ENCODE measurements around the gene NUDC. TPM values are rescaled to one million over a fixed set of nuclear protein-coding genes. Genes with fewer than 3 reads are reported as not detected.

Gene NUDC
- total and polyA plus RNA-seq, 2 of the 13 experiments (the other 11 are each of a cell fraction or from before 2014, with no cell fraction given): 34.7 to 104 TPM

DNA sequence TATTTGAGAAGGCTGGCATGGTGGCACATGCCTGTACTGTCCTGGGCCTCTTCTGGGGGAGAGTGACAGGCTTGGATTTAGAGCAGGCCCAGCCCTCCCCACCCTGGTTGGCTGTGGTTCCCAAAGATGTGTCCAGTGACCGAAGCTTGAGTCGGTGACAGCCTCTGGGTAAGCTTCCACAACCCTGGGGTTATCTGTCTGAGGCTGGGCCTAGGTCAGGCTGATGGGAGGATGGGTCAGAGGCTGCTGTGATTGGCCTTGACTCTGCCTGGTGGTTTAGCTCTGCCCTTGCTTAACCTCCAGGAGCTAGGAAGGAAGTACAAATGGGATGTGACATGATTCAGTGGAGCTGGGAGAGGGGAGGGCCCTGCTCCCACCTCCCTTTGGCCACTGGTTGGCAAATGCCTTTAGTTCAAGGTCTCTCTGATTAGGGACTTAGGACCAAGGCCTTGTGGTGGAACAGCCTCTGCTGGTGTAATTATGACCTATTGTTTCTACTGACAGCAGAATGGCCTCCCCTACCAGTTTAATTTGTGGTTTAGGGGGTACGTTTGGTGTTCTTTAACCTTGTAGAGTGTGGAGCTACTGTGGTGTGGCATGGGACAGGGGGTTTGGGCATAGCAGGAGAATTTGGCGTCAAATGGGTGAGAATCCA is 16.6 kb downstream of the NUDC start (continued):
- TF ChIP-seq, protein P1, sequence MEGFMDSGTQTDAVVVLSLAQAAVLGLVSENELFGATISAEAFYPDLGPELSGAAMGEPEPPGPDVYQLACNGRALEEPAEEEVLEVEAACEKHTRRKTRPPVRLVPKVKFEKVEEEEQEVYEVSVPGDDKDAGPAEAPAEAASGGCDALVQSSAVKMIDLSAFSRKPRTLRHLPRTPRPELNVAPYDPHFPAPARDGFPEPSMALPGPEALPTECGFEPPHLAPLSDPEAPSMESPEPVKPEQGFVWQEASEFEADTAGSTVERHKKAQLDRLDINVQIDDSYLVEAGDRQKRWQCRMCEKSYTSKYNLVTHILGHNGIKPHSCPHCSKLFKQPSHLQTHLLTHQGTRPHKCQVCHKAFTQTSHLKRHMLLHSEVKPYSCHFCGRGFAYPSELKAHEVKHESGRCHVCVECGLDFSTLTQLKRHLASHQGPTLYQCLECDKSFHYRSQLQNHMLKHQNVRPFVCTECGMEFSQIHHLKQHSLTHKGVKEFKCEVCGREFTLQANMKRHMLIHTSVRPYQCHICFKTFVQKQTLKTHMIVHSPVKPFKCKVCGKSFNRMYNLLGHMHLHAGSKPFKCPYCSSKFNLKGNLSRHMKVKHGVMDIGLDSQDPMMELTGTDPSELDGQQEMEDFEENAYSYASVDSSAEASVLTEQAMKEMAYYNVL (CRISPR knock-in tag; IDR thresholded peaks at IDR 0.05; ENCODE audit: borderline replicate concordance): peak; percentile 92
- TF ChIP-seq, protein P2, sequence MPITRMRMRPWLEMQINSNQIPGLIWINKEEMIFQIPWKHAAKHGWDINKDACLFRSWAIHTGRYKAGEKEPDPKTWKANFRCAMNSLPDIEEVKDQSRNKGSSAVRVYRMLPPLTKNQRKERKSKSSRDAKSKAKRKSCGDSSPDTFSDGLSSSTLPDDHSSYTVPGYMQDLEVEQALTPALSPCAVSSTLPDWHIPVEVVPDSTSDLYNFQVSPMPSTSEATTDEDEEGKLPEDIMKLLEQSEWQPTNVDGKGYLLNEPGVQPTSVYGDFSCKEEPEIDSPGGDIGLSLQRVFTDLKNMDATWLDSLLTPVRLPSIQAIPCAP (CRISPR knock-in tag; IDR thresholded peaks at IDR 0.05; ENCODE audit: low read depth): no peak
- TF ChIP-seq, protein P3, sequence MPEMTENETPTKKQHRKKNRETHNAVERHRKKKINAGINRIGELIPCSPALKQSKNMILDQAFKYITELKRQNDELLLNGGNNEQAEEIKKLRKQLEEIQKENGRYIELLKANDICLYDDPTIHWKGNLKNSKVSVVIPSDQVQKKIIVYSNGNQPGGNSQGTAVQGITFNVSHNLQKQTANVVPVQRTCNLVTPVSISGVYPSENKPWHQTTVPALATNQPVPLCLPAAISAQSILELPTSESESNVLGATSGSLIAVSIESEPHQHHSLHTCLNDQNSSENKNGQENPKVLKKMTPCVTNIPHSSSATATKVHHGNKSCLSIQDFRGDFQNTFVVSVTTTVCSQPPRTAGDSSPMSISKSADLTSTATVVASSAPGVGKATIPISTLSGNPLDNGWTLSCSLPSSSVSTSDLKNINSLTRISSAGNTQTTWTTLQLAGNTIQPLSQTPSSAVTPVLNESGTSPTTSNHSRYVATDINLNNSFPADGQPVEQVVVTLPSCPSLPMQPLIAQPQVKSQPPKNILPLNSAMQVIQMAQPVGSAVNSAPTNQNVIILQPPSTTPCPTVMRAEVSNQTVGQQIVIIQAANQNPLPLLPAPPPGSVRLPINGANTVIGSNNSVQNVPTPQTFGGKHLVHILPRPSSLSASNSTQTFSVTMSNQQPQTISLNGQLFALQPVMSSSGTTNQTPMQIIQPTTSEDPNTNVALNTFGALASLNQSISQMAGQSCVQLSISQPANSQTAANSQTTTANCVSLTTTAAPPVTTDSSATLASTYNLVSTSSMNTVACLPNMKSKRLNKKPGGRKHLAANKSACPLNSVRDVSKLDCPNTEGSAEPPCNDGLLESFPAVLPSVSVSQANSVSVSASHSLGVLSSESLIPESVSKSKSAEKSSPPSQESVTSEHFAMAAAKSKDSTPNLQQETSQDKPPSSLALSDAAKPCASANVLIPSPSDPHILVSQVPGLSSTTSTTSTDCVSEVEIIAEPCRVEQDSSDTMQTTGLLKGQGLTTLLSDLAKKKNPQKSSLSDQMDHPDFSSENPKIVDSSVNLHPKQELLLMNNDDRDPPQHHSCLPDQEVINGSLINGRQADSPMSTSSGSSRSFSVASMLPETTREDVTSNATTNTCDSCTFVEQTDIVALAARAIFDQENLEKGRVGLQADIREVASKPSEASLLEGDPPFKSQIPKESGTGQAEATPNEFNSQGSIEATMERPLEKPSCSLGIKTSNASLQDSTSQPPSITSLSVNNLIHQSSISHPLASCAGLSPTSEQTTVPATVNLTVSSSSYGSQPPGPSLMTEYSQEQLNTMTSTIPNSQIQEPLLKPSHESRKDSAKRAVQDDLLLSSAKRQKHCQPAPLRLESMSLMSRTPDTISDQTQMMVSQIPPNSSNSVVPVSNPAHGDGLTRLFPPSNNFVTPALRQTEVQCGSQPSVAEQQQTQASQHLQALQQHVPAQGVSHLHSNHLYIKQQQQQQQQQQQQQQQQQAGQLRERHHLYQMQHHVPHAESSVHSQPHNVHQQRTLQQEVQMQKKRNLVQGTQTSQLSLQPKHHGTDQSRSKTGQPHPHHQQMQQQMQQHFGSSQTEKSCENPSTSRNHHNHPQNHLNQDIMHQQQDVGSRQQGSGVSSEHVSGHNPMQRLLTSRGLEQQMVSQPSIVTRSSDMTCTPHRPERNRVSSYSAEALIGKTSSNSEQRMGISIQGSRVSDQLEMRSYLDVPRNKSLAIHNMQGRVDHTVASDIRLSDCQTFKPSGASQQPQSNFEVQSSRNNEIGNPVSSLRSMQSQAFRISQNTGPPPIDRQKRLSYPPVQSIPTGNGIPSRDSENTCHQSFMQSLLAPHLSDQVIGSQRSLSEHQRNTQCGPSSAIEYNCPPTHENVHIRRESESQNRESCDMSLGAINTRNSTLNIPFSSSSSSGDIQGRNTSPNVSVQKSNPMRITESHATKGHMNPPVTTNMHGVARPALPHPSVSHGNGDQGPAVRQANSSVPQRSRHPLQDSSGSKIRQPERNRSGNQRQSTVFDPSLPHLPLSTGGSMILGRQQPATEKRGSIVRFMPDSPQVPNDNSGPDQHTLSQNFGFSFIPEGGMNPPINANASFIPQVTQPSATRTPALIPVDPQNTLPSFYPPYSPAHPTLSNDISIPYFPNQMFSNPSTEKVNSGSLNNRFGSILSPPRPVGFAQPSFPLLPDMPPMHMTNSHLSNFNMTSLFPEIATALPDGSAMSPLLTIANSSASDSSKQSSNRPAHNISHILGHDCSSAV (CRISPR knock-in tag; IDR thresholded peaks at IDR 0.05; ENCODE audit: borderline replicate concordance): no peak
- peak; percentile 95 for TF ChIP-seq MED8 (CRISPR knock-in tag; IDR thresholded peaks at IDR 0.05; ENCODE audit: insufficient replicate concordance)
- peak; percentile 92 for TF ChIP-seq NCOR1 (IDR thresholded peaks at IDR 0.05; ENCODE audit: borderline replicate concordance, low read length)
- TF ChIP-seq, protein P4, sequence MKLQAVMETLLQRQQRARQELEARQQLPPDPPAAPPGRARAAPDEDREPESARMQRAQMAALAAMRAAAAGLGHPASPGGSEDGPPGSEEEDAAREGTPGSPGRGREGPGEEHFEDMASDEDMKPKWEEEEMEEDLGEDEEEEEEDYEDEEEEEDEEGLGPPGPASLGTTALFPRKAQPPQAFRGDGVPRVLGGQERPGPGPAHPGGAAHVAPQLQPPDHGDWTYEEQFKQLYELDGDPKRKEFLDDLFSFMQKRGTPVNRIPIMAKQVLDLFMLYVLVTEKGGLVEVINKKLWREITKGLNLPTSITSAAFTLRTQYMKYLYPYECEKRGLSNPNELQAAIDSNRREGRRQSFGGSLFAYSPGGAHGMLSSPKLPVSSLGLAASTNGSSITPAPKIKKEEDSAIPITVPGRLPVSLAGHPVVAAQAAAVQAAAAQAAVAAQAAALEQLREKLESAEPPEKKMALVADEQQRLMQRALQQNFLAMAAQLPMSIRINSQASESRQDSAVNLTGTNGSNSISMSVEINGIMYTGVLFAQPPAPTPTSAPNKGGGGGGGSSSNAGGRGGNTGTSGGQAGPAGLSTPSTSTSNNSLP (IDR thresholded peaks at IDR 0.05; ENCODE audit: low read depth, low read length): peak; percentile 81
- TF ChIP-seq ZBTB38 (CRISPR knock-in tag; IDR thresholded peaks at IDR 0.05): peak; percentile 80; the same call in 1 of the 2 replicates
- TF ChIP-seq LCORL (IDR thresholded peaks at IDR 0.05): no peak
- peak; percentile 96 for TF ChIP-seq LCORL (CRISPR knock-in tag; IDR thresholded peaks at IDR 0.05)
- no peak for TF ChIP-seq MXD4 (CRISPR knock-in tag; IDR thresholded peaks at IDR 0.05)
- TF ChIP-seq ATF1 (CRISPR knock-in tag; IDR thresholded peaks at IDR 0.05): peak; percentile 37
- TF ChIP-seq, protein P5, sequence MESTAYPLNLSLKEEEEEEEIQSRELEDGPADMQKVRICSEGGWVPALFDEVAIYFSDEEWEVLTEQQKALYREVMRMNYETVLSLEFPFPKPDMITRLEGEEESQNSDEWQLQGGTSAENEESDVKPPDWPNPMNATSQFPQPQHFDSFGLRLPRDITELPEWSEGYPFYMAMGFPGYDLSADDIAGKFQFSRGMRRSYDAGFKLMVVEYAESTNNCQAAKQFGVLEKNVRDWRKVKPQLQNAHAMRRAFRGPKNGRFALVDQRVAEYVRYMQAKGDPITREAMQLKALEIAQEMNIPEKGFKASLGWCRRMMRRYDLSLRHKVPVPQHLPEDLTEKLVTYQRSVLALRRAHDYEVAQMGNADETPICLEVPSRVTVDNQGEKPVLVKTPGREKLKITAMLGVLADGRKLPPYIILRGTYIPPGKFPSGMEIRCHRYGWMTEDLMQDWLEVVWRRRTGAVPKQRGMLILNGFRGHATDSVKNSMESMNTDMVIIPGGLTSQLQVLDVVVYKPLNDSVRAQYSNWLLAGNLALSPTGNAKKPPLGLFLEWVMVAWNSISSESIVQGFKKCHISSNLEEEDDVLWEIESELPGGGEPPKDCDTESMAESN (CRISPR knock-in tag; conservative IDR thresholded peaks at IDR 0.05): peak; percentile 56; the same call in 1 of the 2 replicates
- TF ChIP-seq ZNF546 (CRISPR knock-in tag; conservative IDR thresholded peaks at IDR 0.05): no peak

All from HepG2 (cell line).